ENCODE results near the gene DCC. TPM values are rescaled to one million over a fixed set of nuclear protein-coding genes. Genes with fewer than 3 reads are reported as not detected.

DCC gene
- polyA plus RNA-seq, 1 of the 3 experiments (the other 2 are of a cell fraction), result 0.20 TPM

- Histone ChIP-seq H3K4me3 (ENCODE audit: low read depth in 2 of 2, low read length in 1 of 2) (no peak overlapping the region), H3K9me3 (no peaks in the 10 kb centered on the region), H3K9ac (no peak overlapping the region), H2AFZ (ENCODE audit: low read depth) (no peak overlapping the region), H3K9me2 (no peaks in the 10 kb centered on the region), H3K4me1 (ENCODE audit: control insufficient read depth in 1 of 2, insufficient read depth in 2 of 2, low read depth in 1 of 2, low read length in 1 of 2) (no peaks in the 10 kb centered on the region; a peak in 1 of 4 replicates), H3K79me2 (ENCODE audit: insufficient read depth) (no peaks in the 10 kb centered on the region), H4K20me1 (ENCODE audit: insufficient read depth) (no peaks in the 10 kb centered on the region), H3K36me3 (replicated peaks in 1 of 2; ENCODE audit: control insufficient read depth in 1 of 2, insufficient read depth in 2 of 2, low read length in 1 of 2) (no peaks in the 10 kb centered on the region), H3F3A (replicated peaks; ENCODE audit: insufficient read depth) (no peaks in the 10 kb centered on the region), H3K4me2 (no peak overlapping the region), H3K27ac (ENCODE audit: low read depth in 2 of 2, low read length in 1 of 2) (no peak overlapping the region), H3K27me3 (ENCODE audit: insufficient read depth) (no peaks in the 10 kb centered on the region)
- CTCF ChIA-PET, result interaction anchor here (1.0 to 2.0 kb wide), 5 partner anchors 9 to 1385 kb away, joined by 3 to 4 read pairs (median 4); no protein-coding TSS in a partner anchor
- 62% methylated on average over 6 of the region's 6 CpGs for WGBS (ENCODE audit: low lambda C conversion rate)
- DNase-seq, result peak; percentile 2
- TF ChIP-seq CTCF (IDR thresholded peaks at IDR 0.05) (0 out of 2 replicates have a peak, but pooled peaks have one; percentile 19), MEF2A (IDR thresholded peaks at IDR 0.05; ENCODE audit: borderline replicate concordance, low read depth) (no peak), PBX3 (IDR thresholded peaks at IDR 0.05) (no peak), RAD21 (IDR thresholded peaks at IDR 0.05; ENCODE audit: low read length) (peak; percentile 29), CHD2 (IDR thresholded peaks at IDR 0.05; ENCODE audit: low read length, partially characterized antibody) (no peak), SMC3 (IDR thresholded peaks at IDR 0.05; ENCODE audit: low read depth, low read length) (peak; percentile 7; the same call in 1 of the 2 replicates)
- POLR2A ChIA-PET, result no interaction called here
These were observed 652.0 kb downstream of the DCC start for GRCh38 chr18:52992041-52992440.

- Histone ChIP-seq H3K27me3 (ENCODE audit: insufficient read depth) (no peaks in the 10 kb centered on the region), H3K36me3 (replicated peaks in 1 of 2; ENCODE audit: control insufficient read depth in 1 of 2, insufficient read depth in 2 of 2, low read length in 1 of 2) (no peaks in the 10 kb centered on the region), H4K20me1 (ENCODE audit: insufficient read depth) (no peaks in the 10 kb centered on the region), H3K4me1 (ENCODE audit: control insufficient read depth in 1 of 2, insufficient read depth in 2 of 2, low read depth in 1 of 2, low read length in 1 of 2) (no peaks in the 10 kb centered on the region; a peak in 1 of 4 replicates), H2AFZ (ENCODE audit: low read depth) (no peak overlapping the region), H3K79me2 (ENCODE audit: insufficient read depth) (no peaks in the 10 kb centered on the region), H3K27ac (ENCODE audit: low read depth in 2 of 2, low read length in 1 of 2) (no peak overlapping the region), H3K4me2 (no peak overlapping the region), H3K9me2 (no peaks in the 10 kb centered on the region), H3K9ac (no peak overlapping the region), H3K4me3 (ENCODE audit: low read depth in 2 of 2, low read length in 1 of 2) (no peak overlapping the region), H3F3A (replicated peaks; ENCODE audit: insufficient read depth) (no peaks in the 10 kb centered on the region), H3K9me3 (no peaks in the 10 kb centered on the region)
- ChIA-PET POLR2A (no interaction called here), CTCF (interaction anchor here (1.4 kb wide), 1 partner anchor 11 kb away, joined by 3 read pairs; no protein-coding TSS in a partner anchor)
- DNase-seq, result no peak
- TF ChIP-seq FOXJ3 (CRISPR knock-in tag; IDR thresholded peaks at IDR 0.05) (no peak), CHD2 (IDR thresholded peaks at IDR 0.05; ENCODE audit: low read length, partially characterized antibody) (no peak), NFIC (IDR thresholded peaks at IDR 0.05; ENCODE audit: borderline replicate concordance) (no peak), TCF12 (IDR thresholded peaks at IDR 0.05) (no peak), RAD21 (IDR thresholded peaks at IDR 0.05; ENCODE audit: low read length) (no peak), RFX5 (IDR thresholded peaks at IDR 0.05; ENCODE audit: low read length) (no peak), SIN3A (IDR thresholded peaks at IDR 0.05; ENCODE audit: borderline replicate concordance, low read depth, low read length) (no peak), EP300 (IDR thresholded peaks at IDR 0.05; ENCODE audit: borderline replicate concordance in 1 of 2, low read depth in 1 of 2, low read length in 1 of 2) (no peak), FOXM1 (IDR thresholded peaks at IDR 0.05; ENCODE audit: low read depth) (no peak)
- 40% methylated on average over 4 of the region's 4 CpGs for WGBS (ENCODE audit: low lambda C conversion rate)
These were observed 655.9 kb downstream of the DCC start for GRCh38 chr18:52995875-52996274.
